Ascending aorta (tissue), 2 donors: ENCODE measurements around the gene MESP2. TPM values are rescaled to one million over a fixed set of nuclear protein-coding genes. Genes with fewer than 3 reads are reported as not detected.

Experiments
- DNase-seq, 2 donors: peaks; one replicate each; pipeline ENCODE4 v3.0.0-alpha.2; 2019; ENCODE audit warnings: low spot score in 2 of 2
- H3K27ac ChIP-seq, 2 donors: fragments of 200-600 bp; sonication (generic); one replicate each; pipeline ENCODE4 v1.5.1; 2016 to 2017; ENCODE audit warnings: mild to moderate bottlenecking in 1 of 2
- H3K27me3 ChIP-seq: fragments of 200-600 bp; sonication (generic); one replicate; pipeline ENCODE4 v1.5.1; 2017
- H3K36me3 ChIP-seq, 2 donors: fragments of 200-600 bp; sonication (generic); one replicate each; pipeline ENCODE4 v1.5.1; 2016
- H3K4me1 ChIP-seq, 2 donors: fragments of 200-600 bp; sonication (generic); one replicate each; pipeline ENCODE4 v1.5.1; 2016 to 2017; ENCODE audit warnings: mild to moderate bottlenecking in 1 of 2
- H3K4me3 ChIP-seq, 2 donors: fragments of 200-600 bp; sonication (generic); one replicate each; pipeline ENCODE4 v1.5.1; 2016 to 2017; ENCODE audit warnings: mild to moderate bottlenecking in 1 of 2
- H3K9me3 ChIP-seq, 2 donors: fragments of 200-600 bp; sonication (generic); one replicate each; pipeline ENCODE4 v1.5.1; 2016
- CTCF ChIP-seq, 3 experiments: fragments of 200-600 bp in 2 of 3; fragments of 450-650 bp in 1 of 3; sonication (generic) in 2 of 3; IDR thresholded peaks; one replicate each; pipeline ENCODE4 v1.5.1; 2016 to 2019; ENCODE audit warnings: antibody characterized with exemption in 3 of 3, mild to moderate bottlenecking in 1 of 3, moderate library complexity in 1 of 3
- intact Hi-C: fragments of 100-400 bp; cut with DNase I; formaldehyde crosslinking; loops from one replicate; pipeline ENCODE4 v1.15.1; 2023
- total RNA-seq: library from RNA; depleted of rRNA; stranded (reverse); fragments of >200 nt; gene quantifications from one replicate; pipeline ENCODE4 v1.1.0, GENCODE V29; 2016

MESP2 gene
- total RNA-seq, 1 donor from 2014 or later: not detected

- TF ChIP-seq CTCF (IDR thresholded peaks at IDR 0.05): no peak
- Histone ChIP-seq H3K27me3 (no peaks in the 10 kb centered on the region), H3K36me3 (no peaks in the 10 kb centered on the region), H3K4me1 (peaks cover 0 to 2% of the 10 kb centered on the region in 2 donors), H3K4me3 (no peak overlapping the region), H3K27ac (no peak overlapping the region), H3K9me3 (no peaks in the 10 kb centered on the region)
- DNase-seq: peak; percentile 50 to 78
- intact Hi-C loops: no loop called here
Observed at GRCh38 chr15:89820666-89821611, 44.8 kb downstream of the MESP2 start.

- no peak for TF ChIP-seq CTCF (IDR thresholded peaks at IDR 0.05)
- no peak overlapping the region for H3K27ac ChIP-seq
- DNase-seq: no peak
- no peak overlapping the region for H3K4me3 ChIP-seq
- H3K9me3 ChIP-seq: no peaks in the 10 kb centered on the region
- intact Hi-C loops: no loop called here
- H3K27me3 ChIP-seq: no peaks in the 10 kb centered on the region
- H3K36me3 ChIP-seq: no peaks in the 10 kb centered on the region
- H3K4me1 ChIP-seq: peaks cover 0 to 2% of the 10 kb centered on the region in 2 donors
Observed at GRCh38 chr15:89822026-89822425, 45.9 kb downstream of the MESP2 start.

GRCh38 chr15:89822611-89822950 lies 46.4 kb downstream of the MESP2 start:
- peaks cover 0 to 2% of the 10 kb centered on the region in 2 donors for H3K4me1 ChIP-seq
- DNase-seq: no peak
- no peaks in the 10 kb centered on the region for H3K36me3 ChIP-seq
- no peak overlapping the region for H3K4me3 ChIP-seq
- no peak overlapping the region for H3K27ac ChIP-seq
- H3K27me3 ChIP-seq: no peaks in the 10 kb centered on the region
- TF ChIP-seq CTCF (IDR thresholded peaks at IDR 0.05): no peak
- H3K9me3 ChIP-seq: no peaks in the 10 kb centered on the region
- intact Hi-C loops: no loop called here

GRCh38 chr15:89822951-89823711 lies 47.0 kb downstream of the MESP2 start:
- no peak overlapping the region for H3K27ac ChIP-seq
- H3K27me3 ChIP-seq: no peaks in the 10 kb centered on the region
- no peaks in the 10 kb centered on the region for H3K9me3 ChIP-seq
- H3K4me3 ChIP-seq: no peak overlapping the region
- no peak for TF ChIP-seq CTCF (IDR thresholded peaks at IDR 0.05)
- no peak for DNase-seq
- peaks cover 0 to 7% of the 10 kb centered on the region in 2 donors for H3K4me1 ChIP-seq
- no peaks in the 10 kb centered on the region for H3K36me3 ChIP-seq
- intact Hi-C loops: no loop called here

- Histone ChIP-seq H3K4me3 (no peak overlapping the region), H3K27ac (no peak overlapping the region), H3K9me3 (no peaks in the 10 kb centered on the region), H3K27me3 (no peaks in the 10 kb centered on the region), H3K4me1 (peaks cover 3 to 16% of the 10 kb centered on the region in 2 donors), H3K36me3 (no peaks in the 10 kb centered on the region)
- intact Hi-C loops: no loop called here
- no peak for DNase-seq
- no peak for TF ChIP-seq CTCF (IDR thresholded peaks at IDR 0.05)
Observed at GRCh38 chr15:89823836-89824606, 47.9 kb downstream of the MESP2 start.
